ENCODE results near the gene PPM1H.

- TF ChIP-seq CTCF (IDR thresholded peaks at IDR 0.05) (no peak), POLR2A (IDR thresholded peaks at IDR 0.05) (no peak), POLR2AphosphoS5 (IDR thresholded peaks at IDR 0.05; ENCODE audit: insufficient read depth in 1 of 2, low read depth in 1 of 2) (no peak)
These were observed 35.2 kb downstream of the PPM1H start for GRCh38 chr12:62899568-62900390.

Measured in vagina (tissue), 2 donors.